Sigmoid colon (tissue), 4 donors: Measurements from ENCODE around the gene CFC1.
"Not testable (repeated sequence)": the region's sequence is repeated elsewhere in the genome, so short reads cannot be mapped to it uniquely, and the experiment has no call there.

Source experiments
- EP300 ChIP-seq, 4 donors: sonication (generic); formaldehyde crosslinking; IDR thresholded peaks; one replicate each; pipeline ENCODE4 v1.6.1; 2017; ENCODE audit warnings: antibody characterized with exemption in 4 of 4
- POLR2A ChIP-seq, 2 donors: fragments of 450-650 bp; IDR thresholded peaks; one replicate each; pipeline ENCODE4 v1.6.1; 2016; ENCODE audit warnings: antibody characterized with exemption in 2 of 2, mild to moderate bottlenecking in 2 of 2, moderate library complexity in 2 of 2
- TF ChIP-seq, protein P1 (sequence below), 4 experiments: fragments of 450-650 bp in 3 of 4; fragments of 200-600 bp in 1 of 4; IDR thresholded peaks; one replicate each; pipeline ENCODE4 v1.5.1; 2016 to 2019; ENCODE audit warnings: antibody characterized with exemption in 4 of 4, mild to moderate bottlenecking in 3 of 4, moderate library complexity in 2 of 4

DNA sequence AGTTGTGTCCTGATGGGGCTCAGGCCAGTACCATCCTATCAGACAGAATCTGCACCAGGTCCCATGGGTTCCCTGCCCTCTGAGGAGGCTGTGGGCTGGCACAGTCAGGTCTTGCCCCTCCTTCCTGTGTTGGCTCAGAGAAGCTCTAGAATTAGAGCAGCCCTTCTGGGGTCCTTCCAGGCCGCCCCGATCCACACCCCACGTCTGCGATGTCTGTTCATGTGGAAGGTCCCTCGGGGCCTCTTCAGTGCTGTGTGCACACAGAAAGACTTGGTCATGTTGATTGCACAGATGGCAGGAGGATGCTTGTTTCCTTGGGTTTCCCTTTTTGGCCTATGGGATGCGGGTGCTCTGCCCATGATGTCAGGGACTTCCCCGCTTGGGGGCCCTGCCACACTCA is 20.3 kb downstream of the CFC1 start:
- TF ChIP-seq, protein P1, sequence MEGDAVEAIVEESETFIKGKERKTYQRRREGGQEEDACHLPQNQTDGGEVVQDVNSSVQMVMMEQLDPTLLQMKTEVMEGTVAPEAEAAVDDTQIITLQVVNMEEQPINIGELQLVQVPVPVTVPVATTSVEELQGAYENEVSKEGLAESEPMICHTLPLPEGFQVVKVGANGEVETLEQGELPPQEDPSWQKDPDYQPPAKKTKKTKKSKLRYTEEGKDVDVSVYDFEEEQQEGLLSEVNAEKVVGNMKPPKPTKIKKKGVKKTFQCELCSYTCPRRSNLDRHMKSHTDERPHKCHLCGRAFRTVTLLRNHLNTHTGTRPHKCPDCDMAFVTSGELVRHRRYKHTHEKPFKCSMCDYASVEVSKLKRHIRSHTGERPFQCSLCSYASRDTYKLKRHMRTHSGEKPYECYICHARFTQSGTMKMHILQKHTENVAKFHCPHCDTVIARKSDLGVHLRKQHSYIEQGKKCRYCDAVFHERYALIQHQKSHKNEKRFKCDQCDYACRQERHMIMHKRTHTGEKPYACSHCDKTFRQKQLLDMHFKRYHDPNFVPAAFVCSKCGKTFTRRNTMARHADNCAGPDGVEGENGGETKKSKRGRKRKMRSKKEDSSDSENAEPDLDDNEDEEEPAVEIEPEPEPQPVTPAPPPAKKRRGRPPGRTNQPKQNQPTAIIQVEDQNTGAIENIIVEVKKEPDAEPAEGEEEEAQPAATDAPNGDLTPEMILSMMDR (IDR thresholded peaks at IDR 0.05): not testable (repeated sequence)
- not testable (repeated sequence) for TF ChIP-seq EP300, POLR2A (IDR thresholded peaks at IDR 0.05)
